NCI-H128 (cell line): Measurements from ENCODE around the gene DHRS1.

Experiments used
- DNase-seq: peaks from one replicate; lab custom pipeline; 2025; ENCODE audit not compliant: unreplicated experiment; lab: John Stamatoyannopoulos, UW

The DHRS1 gene

GRCh38 chr14:24299255-24300191, at the start of gene DHRS1, which contains the start of gene NOP9:
TSS of gene DHRS1 (minus strand) at chr14:24299780. CDS start at chr14:24299106, 674 bp downstream.
TSS of gene NOP9 (plus strand) at chr14:24299850. CDS start at chr14:24299955, 105 bp downstream.
- DNase-seq: peak; percentile 63

GRCh38 chr14:24348186-24348585, 48.6 kb upstream of the DHRS1 start:
- DNase-seq: no peak

GRCh38 chr14:24347134-24347533, 47.6 kb upstream of the DHRS1 start:
- DNase-seq: no peak

DNA sequence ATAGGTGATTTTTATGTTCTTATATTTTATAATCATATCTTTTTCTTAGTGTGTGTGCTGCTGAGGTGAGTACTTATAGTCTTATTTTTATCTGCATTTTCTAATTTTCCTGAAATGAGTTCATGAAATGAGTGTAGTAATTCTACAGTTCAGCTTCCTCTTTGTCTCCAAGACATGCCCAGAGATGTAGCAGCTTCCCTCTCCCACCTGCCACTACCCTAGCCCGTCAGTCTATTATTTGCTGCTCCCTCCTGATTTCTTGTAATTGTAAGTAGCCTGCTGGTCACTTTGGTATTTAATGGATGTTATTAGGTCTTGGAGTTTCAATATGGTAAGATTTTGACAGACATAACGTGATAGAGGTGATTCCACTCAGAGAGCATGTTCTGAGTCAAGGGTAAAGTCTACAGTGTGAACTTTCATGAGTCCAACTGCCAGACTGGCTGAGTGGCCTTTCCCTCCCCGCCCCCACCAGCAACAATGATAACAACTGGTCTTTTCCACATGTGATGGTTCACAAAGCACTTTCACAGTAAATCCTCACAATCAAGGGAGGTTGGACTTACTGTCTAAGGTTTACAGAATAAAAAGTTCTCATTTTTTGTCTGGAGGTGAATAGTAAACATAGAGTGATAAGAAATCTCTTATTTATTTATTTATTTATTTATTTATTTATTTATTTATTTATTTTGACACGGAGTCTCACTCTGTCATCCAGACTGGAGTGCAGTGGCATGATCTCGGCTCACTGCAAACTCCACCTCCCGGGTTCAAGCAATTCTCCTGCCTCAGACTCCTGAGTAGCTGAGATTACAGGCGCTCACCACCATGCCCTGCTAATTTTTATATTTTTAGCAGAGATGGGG, 44.4 kb upstream of the DHRS1 start:
- DNase-seq: no peak

GRCh38 chr14:24342889-24343288, 43.3 kb upstream of the DHRS1 start:
- DNase-seq: no peak

DNA sequence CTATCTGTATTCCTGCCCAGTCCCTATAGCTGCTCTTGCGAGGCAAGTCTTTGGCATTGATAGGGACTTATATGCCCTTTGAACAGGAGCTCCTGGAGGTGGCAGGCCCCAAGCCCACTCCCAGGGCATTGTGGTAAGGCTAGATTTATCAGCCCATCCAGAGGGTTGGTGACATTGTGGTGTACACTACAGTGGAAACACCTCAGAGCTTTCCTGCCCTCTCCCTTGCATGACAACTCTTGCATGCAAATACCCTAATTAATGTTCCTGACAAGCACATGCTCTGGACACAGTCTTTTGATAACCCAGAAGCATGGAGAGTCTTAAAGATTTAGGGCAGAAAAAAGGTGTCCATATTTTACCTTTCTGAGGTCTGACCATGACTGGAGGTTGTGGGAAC, 41.0 kb upstream of the DHRS1 start:
- DNase-seq: no peak

GRCh38 chr14:24339284-24340151, 39.9 kb upstream of the DHRS1 start, which contains the start of gene RIPK3:
TSS of gene RIPK3 (minus strand) at chr14:24339991. CDS start at chr14:24339826, 165 bp downstream.
- no peak for DNase-seq

DNA sequence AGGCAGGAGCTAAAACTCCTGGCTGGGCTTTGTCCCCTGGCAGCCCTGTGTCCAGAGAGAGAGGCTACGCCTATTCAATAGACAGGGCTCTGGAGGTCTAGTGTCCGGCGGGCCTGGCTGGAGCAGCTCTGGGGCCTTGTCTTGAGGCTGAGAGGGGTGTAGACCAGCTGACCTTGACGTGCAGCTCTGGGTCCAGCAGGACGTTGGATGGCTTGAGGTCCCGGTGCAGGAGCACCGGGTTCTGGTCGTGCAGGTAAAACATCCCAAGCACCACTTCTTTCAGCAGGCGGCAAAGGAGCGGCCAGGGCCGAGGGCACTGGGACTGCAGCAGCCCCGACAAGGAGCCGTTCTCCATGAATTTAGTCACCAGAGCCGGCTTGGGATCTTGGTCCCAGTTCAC, 39.3 kb upstream of the DHRS1 start:
- no peak for DNase-seq

GRCh38 chr14:24337824-24338175, 38.2 kb upstream of the DHRS1 start:
- DNase-seq: no peak

GRCh38 chr14:24337144-24337823, 37.7 kb upstream of the DHRS1 start:
- no peak for DNase-seq

GRCh38 chr14:24335461-24336171, 36.0 kb upstream of the DHRS1 start:
- no peak for DNase-seq

DNA sequence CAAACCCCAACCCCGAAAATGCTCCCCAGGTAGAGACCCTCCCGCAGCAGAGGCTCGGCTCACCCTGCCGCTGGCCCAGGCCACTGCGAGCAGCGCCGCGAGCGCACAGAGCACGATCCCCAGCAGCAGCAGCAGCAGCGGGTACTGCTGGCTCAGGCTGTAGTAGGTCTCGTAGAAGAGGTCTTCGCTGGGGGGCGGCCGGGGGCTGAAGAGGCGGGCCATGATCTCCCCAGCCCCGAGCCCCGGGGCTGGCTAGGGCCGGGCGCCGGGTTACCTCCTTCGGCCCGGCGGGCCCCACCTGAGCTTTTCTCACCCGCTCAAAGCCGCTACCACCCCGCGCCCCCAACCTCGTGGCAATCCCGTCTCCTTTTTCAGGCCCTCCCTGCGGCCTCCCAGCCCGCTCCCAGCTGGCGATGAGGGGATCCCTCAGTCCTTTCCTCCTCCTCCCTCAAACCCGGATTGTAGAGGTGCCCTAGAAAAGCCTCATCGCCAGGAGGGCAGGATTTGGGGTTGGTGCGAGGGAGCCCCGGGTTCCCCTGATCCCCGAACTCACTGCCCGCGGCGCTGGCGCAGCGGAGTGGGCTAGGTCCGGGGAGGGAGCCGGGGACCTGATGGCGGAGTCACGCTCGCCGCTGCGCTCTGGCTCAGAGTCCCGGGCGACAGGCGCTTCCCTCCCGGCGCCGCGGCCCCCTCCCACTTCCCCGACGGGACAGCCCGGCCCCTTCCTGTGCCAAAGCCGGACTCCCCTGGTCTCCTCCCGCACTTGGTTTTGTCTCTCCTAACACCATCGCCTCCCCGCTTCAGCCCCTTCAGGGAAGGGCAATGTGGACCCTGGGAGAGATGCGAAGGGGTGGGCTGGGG, 35.1 kb upstream of the DHRS1 start, which contains the start of gene ADCY4:
Gene ADCY4 (minus strand): TSS at position 641 of the 861 bp plus-strand sequence. CDS start 419 bp downstream, at position 222.
- DNase-seq: no peak

DNA sequence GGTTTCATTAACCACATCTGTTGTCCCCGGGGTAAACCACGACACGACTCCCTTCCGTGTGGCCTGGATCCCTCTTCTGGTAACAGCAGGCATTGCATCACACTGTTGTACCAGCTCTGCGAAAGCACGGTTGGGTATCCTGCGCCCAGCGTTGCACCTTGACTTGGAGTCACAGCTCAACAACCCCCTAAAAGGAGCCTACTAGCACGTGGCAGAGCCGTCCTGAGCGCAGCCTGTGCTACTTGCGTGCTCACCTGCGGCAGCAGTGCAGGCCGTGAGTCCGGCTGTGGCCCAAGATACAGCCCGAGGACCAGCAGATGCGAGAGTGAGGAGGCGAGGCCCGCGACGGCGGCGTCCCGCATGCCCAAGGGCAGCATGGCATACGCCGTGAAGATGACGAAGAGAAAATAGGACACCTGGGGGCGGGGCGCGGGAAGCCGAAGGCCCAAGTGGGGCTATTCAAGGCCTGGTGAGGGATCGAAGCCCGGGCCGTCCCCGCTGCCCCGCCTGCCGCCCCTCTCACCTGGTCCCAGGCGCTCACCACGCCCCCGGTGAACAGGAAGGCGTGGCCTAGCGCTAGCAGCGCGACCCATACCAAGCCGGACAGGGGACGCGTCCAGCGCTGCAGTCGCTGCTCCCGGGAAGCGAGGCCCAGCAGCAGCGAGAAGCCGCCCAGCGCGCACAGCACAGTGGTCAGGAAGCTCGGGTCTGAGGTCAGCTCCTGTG, 32.9 kb upstream of the DHRS1 start:
- DNase-seq: peak; percentile 59

DNA sequence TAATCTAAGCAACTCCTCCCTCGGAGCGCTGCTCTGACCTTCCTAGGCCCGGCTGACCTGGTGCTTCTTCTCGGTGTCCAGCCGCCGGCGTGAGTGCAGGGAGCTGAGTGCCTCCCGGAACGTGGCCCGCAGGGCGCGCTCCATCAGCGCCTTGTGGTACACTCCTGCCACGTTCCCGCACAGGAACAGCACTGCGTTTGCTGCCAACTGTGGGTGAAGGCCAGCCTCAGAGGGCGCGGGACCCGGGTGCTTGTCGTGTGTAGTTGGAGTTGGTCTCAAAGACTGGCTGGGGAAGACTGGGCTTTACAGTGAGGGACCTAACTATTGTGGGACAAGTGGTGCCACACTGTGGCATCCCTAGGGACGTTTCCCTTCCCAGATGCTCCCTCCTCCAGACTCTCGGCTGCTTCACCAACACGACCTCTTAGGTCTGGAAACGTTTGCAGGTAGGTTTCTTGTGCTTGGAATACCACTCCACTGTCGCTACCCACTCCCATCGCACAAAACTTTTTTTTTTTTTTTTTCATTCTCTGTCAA, 32.2 kb upstream of the DHRS1 start:
- DNase-seq: no peak

- DNase-seq: no peak
Measured at GRCh38 chr14:24330973-24331674, 31.5 kb upstream of the DHRS1 start.

DNA sequence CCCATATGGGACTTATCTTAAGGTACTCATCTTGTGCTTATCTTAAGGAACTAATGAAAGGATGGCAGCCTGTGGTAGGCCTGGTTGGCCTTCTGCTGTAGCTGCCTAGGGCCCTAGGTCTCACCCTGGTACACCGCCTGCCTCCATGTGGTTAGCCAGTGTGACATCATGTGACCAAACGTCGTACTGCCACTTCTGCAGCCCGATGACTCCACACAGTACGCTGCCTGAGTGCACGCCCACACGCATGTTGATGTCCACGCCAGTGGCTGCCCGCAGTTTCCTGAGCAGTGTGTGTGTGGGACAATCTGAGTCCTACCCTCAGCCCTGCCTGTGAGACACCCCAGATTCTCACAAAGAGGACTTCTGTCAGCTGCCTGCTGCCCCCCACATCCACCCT, 30.2 kb upstream of the DHRS1 start:
- no peak for DNase-seq
